HG02588 (cell line): ENCODE data around the gene GLCE.
"Not testable (repeated sequence)": the region's sequence is repeated elsewhere in the genome, so short reads cannot be mapped to it uniquely, and the experiment has no call there.

ENCODE experiments used
- ATAC-seq: cut with Tn5 transposase; IDR thresholded peaks from one replicate; pipeline ENCODE4 v1.9.1; 2021; ENCODE audit warnings: mild to moderate bottlenecking, moderate library complexity; ENCODE audit not compliant: unreplicated experiment

GLCE gene

DNA sequence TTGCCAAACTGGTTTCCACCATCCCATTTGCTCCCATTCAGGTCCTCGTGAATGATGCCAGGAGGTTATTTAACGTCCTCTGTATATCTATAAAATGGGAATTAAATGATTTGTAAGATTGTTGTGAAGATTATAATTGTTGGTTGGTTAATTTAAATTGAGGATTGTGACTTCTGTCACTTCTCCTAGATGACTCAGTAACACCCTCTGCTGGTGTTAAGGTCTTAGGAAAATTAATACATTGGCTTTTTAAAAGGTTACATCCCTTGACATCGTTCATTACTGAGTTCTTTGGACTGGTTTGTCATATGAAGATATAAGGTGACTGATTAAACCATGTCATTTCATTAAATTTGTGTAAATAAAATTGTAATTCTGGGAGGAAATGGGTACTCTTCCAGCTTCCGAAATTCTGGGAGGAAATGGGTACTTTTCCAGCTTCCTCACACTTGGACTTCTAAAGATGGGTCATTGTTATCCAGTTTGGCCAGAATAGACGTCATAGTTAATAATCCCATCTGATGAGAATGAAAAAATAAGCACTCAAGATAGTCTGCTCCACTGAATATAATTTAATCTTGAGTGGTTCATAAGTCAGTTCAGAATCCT is 105.0 kb downstream of the GLCE start:
- no peak for ATAC-seq

DNA sequence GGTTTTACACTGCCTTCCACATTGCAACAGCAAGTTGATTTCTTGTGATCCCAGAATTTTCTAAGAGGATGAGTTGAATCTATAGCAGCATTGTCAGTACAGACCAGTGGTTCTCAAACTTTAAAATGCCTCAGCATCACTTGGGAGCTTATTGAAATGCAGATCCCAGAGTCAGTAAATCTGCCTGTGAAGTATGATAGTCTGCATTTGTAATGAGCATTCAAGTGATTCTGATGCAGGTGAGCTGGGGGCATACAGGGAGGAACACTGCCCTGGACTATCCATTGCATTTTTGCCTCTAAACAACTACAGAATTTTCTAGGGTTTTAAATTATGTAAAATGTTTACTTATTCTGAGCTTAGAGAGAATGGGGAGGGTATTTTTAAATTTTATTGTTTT is 110.8 kb downstream of the GLCE start:
- no peak for ATAC-seq

DNA sequence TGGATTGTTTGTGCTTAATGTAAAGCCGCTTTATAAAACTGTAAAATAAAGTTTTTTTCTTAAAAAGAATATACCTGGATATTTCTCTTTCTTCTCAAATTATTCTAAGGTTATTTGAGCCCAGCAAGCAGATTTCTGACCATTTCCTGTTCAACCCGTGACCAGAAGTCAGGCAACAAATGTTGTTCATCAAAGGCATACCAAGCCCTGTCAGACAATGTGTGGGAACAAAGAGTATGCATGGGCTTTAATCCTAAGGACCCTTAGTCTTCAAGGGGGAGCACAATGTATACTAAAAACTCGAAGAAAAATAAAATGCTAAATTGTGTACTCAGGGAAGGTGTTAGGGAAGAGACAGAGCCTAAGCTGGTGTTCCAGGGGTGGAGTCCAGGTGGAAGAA is 111.7 kb downstream of the GLCE start:
- ATAC-seq, result no peak

DNA sequence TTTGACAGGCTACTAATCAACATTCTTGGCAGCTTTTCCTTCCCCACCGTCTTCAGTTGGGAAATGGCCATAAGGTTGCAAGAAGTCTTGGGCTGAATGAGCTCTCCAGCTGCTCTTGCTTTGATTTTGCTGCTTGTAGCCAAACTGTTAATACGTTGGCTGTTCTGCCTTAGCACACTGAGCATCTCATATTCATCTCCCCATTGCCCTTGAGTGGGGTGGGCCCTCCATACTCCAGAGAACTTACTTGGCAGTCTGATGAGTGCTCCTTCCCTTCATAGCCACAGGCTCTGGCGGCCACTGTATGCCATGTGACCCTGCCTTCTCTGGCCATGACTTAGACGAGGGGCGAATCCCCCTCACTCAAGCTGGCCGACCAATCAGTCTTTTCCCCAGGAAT is 112.5 kb downstream of the GLCE start:
- ATAC-seq, result no peak

DNA sequence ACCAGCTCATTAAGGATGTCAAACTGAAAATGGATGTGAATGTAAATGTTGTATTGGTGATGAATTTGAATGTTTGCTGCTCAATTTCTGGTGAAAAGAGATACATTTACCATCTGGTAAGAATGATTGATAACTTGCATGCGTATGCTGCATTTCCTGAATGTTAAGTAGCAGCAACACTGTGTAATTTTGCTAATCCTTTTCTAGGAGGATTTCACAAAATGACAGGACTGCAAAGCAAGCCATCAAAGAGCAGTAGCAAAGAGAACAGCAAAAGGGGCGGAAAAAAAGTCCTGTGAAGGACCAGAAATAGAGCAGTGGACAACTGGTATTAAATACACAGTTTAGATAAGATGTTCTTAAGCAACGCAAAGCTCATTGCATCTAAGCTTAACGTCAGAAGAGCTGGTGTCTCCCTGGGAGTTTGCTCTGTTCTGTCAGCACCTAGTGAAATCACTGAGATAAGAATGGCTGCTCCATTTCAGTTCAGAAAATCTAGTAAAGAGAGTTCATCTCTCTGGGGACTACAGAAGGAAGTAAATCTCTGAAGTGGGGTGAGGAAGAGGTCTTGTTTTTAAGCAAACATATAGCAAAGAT is 114.7 kb downstream of the GLCE start:
- no peak for ATAC-seq

DNA sequence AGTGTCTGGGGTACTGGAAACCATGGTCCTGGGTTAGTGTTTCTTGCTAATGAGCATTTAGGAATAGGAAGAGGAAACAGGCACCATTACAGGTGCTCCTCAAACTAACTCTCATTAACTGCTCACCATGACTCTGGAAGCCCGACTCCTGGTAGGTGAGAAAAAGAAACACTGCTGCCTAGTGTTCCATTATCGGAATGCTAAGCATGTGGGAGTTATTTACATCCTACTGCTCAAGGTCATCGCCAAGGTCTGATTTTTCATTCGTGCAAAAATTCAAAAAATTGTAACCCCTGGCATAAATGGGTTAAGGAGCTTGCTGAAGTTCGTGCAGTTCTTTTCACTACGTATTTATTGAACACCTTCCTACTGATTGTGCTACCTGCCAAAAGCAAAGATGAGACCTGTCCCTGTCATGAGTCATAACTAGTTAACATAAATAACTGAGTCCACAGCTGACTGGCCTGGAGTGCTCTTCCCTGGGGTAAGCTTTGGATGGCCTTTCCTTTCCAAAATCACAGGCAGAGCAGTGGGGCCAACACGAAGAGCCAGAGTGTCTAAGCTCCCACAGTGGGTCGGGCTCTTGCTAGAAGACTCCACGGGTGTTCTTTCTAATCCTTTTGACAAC is 115.6 kb downstream of the GLCE start:
- no peak for ATAC-seq

DNA sequence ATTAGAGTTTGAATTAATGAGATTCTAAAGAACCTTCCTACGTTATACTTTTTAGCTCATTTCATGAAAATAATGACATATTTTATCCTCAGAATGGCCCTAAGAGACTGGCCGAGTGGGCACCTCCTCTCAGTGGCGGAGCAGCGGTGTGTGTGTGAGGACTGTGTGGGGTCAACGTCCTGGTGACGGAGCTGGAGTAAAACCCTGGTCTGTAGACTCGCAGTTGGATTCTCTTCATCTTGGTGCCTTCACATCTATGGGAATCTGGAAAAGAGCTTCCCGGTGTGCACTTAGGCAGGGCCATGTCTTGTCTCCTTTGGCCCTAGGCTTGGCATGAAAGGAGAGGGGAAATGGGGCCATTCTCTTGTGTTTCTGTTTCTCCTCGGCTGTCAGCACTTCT is 116.9 kb downstream of the GLCE start:
- ATAC-seq, result no peak

DNA sequence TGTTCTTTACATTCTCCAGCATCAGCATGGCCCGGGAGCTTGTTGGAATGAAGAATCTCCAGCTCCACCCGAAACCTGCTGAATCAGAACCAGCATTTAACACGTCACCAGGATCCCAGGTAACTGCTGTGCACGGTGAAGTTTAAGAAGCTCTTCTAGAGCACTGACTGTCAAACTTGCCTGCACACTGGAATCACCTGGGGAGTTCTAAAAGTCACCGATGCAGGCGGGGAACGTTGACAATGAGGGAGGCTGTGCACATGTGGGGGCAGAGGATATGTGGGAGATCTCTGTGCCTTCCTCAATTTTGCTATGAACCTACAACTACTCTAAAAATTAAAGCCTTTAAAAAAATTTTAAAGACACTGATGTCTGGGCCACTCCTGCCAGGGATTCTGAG is 119.2 kb downstream of the GLCE start:
- no peak for ATAC-seq

DNA sequence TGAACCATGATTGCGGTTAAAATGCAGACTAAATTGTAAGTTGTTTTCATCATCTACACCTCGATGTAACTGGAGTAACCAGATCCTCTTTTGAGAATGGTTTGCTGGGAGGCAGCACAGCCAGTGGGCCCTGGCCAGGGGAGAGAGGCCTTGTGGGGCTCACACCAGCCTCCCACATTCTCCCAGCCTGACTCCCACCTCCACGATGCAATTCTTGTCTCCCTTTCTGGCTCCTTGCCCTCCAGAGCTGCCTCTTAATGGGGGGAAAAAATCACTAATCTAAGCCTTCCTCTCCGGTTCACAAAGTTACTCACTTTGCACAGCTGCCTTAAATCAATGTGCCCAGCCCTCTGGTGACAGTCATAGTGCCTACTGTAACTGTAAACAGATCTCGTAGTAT is 120.3 kb downstream of the GLCE start:
- ATAC-seq, result no peak

DNA sequence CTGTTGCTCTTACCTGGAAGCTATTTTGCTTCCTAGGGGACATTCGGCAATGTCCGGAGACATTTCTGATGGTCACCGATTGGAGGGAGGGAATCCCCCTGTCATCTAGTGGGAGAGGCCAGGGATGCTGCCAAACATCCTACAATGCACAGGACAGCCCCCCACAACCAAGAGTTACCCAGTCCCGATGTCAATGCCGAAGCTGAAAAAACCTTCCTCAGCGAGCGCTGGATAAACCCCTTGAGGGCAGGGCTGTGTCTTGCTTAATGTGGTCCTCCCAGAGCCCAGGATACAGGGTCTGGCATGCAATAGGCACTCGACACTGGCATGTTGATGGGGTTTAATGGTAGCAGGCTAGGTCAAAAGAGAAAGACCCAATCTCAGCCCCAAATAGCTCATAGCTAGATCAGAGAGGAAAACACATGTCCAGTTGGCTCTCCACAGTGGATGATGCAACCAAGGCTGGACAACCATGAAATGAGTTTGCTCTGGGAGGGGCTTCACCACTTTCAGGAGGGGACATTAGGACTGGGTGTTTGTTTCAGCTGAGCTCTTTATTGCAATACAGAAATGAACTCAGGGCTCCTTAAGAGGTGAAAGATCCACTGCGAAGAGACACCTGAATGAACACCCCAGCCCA is 121.8 kb downstream of the GLCE start:
- no peak for ATAC-seq

DNA sequence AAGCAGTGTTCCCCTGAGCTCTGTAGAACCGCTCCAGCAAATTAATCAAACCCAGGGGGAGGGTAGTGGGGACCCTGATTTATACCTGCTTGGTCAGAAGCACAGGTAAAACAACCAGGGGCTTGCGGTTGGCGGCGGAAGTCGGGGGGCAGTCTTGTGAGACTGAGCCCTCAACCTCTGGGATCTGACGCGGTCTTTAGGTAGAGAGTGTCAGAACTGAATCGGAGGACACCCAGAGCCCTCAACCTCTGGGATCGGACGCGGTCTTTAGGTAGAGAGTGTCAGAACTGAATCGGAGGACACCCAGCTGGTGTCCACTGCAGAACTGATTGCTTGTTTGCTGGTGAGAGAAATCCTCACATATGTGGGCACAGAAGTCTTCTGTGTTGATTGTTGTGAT is 125.4 kb downstream of the GLCE start:
- no peak for ATAC-seq

DNA sequence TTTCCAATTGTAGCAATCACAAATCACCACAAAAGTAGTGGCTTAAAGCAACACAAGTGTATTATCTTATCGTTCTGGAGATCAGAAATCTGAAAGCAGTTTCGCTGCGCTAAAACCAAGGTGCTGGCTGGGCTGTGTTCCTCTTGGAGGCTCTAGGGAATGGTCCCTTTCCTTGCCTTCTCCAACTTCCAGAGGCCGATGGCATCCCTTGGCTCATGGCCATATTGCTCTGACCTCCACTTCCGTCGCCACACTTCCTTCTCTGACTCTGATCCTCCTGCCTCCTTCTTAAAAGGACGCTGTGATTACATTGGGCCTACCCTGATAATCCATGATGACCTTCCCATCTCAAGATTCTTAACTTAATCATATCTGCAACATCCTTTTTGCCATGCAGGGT is 127.6 kb downstream of the GLCE start:
- ATAC-seq, result no peak

DNA sequence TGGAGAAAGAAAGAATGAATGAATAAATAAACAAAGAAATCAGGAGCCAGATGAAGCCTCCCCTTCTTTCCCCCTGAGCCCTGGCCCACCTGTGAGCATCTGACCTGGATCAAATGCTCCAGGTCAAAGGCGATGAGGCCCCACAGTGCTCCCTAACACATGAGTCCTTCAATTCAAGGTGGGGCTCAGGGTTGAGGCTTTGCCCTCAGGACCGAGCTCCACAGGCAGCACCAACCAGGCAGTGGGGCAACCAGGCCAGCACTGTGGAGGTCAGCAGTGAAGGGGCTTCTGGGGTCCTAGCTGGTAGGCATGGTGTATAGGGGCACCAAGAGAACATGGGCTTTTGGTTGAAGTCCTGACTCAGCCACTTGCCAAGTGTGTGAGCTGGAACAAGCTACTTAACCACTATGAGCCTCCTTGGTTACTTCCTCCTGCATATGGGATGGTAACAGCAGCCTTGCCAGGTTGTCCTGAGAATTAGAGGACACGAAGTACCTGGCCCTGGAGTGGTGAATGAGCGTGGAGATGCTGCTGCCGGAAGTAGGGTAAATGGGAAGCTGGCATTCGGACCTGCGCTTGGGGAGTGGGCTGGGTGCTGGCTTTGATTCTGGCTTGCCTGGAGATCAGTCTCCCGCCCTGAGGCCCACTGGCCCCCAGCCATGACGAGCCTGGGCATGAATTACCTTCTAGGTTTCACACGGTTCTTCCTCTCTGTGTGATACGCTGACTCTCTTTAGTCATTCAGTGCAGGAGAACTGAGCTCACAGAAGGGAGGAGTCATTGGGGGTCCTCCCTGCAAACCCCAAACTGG is 128.3 kb downstream of the GLCE start:
- ATAC-seq, result no peak

DNA sequence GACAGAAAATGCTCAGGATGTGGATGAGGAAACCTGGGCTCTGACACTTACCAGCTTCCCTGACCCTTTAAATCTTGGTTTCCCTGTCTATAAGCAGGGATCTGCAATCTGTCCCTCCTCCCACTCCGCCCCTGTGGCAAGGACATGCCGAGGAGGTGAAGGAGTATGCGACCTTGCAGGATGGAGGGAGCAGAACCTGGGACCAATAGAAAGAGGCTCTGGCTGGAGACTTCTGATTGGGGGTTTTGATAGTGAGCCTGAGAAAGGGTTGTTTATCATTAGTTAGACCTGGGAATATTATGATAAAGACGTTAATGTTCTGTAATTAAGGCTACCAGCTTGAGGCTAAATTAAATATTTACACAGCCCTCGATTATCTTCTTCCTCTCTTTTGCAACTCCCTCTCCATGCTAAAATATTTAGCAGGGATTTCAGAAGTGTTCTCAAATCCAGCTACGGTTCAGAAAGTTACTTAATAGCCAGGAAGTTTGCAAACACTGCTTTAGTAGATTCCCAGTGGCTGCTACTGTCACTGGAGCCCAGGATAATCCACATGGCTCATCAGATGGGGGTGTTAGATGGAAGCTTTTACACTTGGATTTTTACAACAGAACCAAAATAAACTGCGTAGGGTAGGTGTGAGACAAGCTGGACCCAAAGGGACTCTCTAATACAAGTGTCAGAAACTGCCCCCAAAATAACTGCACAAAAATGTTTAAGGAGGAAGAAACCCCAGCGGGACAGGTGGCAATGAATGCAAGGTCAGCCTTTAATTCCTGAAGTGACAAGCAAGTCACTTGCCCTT is 129.1 kb downstream of the GLCE start:
- no peak for ATAC-seq

DNA sequence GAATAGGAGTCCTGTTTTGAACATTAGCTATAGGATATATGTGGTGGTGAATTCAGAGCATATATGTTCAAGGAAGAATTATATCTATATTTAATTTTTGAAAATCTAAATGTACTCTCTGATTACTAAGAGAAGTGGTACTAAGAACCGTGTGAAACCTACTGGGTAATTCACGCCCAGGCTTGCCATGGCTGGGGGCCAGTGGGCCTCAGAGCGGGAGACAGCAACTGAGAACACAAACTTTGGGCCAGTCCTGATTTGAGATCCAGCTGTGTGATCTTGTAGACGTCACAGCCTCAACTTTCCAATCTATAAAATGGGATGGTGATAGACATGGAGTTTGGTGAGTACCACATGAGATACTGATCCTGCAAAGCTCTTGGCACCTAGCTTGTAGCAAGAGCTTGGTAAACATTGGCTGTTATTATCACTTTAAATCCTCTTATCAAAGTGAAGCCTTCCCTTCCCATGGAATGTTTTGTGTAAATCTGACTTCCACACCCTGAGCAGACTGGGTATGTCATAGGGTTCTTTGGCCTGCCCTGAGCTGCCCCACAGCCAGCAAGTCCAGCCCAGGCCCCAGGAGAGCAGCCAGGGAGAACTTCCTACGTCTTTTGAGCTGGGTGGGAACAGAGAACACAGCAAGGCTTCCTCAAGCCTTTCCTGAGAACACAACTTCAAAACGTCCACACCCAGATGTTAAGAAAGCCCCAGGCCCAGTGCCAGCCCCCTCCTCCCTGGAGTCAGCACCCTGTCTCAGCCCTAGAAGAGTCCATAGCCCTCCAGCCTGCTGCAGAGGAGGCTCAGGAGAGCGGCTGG is 130.1 kb downstream of the GLCE start:
- ATAC-seq, result no peak

DNA sequence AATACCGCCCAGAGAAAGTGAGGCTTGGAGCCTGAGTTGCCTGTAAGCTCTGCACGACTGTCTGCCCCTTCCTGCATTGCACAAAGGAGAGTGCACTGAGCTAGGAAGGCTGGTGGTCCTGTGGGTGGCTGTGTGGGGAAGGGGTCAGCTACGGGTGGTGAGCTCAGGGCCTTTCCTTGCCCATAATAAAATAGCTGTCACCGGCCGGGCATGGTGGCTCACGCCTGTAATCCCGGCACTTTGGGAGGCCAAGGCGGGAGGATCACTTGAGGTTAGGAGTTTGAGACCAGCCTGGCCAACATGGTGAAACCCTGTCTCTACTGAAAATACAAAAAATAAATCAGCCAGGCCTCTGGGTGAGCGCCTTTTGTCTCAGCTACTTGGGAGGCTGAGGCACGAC is 131.2 kb downstream of the GLCE start:
- not testable (repeated sequence) for ATAC-seq

DNA sequence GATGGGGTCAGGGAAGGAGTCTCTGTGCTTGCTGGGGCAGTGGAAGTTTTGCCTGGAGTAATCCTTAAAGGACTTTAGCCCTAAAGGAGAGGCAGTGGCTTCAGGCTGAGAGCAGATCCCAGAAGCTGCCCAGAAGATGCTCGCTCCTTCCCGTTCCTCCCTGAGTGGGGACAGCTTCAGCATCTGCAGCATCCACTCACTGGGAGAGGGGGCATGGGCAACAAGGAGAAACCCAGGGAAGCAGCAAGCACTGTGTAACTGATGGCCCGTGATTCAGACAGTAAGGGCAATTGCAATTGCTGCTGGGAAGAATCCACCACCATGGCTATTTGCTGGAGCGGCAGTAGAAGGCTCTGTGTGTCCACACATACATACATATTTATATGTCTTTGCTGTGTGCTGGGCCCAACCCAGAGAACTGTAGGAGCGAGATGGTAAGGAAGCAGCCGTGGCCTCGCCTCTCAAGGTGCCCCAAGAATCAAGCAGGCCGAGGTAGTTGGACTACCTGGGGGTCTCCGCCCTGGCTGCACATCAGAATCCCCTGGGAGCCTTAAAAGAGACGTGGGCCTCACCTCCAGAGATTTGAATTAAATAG is 132.5 kb downstream of the GLCE start:
- ATAC-seq, result no peak

DNA sequence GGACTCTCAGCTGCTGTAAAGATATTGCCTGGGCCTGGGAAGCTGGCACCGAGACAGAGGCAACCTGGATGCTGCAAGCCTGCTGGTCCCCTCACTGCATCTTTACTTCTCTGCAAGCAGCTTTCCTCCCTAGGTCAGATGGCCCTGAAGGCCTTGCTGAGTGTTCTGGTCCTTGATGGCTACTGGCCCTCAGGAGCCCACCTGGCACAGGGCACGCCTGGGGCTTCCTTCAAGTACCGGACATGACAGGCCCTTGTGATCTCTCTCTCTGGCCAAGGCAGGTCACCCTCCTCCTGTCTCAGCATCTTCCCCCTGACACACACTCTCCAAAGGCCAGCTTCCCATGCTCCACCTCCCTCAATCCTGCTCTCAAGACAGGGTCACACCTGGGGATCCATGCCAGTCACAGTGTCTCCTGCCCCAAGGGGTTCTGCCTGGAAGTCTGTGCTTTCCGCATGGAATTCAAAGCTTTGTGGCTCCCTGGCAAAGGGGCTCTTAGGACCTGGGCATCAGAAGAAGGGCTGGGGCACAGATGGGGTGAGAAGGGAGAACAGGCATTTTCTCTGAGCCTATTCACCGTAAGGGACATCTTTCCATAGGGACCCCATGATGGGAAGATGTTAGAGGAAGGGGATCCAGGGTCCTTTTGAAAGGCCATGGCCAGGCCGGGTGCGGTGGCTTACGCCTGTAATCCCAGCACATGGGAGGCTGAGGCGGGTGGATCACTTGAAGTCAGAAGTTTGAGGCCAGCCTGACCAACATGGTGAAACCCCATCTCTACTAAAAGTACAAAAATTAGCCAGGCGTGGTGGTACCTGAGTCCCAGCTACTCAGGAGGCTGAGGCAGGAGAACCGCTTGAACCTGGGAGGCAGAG is 133.5 kb downstream of the GLCE start:
- no peak for ATAC-seq
